K562 treated with DMSO at 1 percent for 4 hours (cell line): Measurements from ENCODE around the gene MRPS30. TPM values are rescaled to one million over a fixed set of nuclear protein-coding genes. Genes with fewer than 3 reads are reported as not detected.

Source experiments
- total RNA-seq: library from RNA; unstranded; fragments of 300-600 nt; gene quantifications from 2 replicates; pipeline ENCODE4 v1.2.3, GENCODE V29; 2022; ENCODE audit not compliant: insufficient read depth

MRPS30 gene
- 46.8 and 50.2 TPM in 2 replicates for total RNA-seq

GRCh38 chr5:44808435-44809214, at the start of gene MRPS30:
MRPS30 (plus strand) TSS chr5:44808947; CDS start chr5:44808963, 16 bp downstream.

